CD14-positive monocyte (primary cell): ENCODE data around the gene C17orf67. TPM values are rescaled to one million over a fixed set of nuclear protein-coding genes. Genes with fewer than 3 reads are reported as not detected.

Experiments used
- DNase-seq, 3 donors: peaks; one replicate each; pipeline ENCODE4 v3.0.0-alpha.2; 2011 to 2022
- H2AFZ ChIP-seq: 2 replicates; pipeline ENCODE4 v1.6.0; 2012; ENCODE audit warnings: mild to moderate bottlenecking, low read depth, low read length, inconsistent platforms; ENCODE audit not compliant: insufficient read depth, poor library complexity, severe bottlenecking
- H3K27ac ChIP-seq, 2 donors: 1 replicate in 1 of 2; 2 replicates in 1 of 2; pipeline ENCODE4 v1.5.1; 2012 to 2013; ENCODE audit warnings: low read length in 2 of 2, control low read depth in 1 of 2, inconsistent platforms in 1 of 2, low read depth in 1 of 2, mild to moderate bottlenecking in 1 of 2
- H3K27me3 ChIP-seq, 2 donors: one replicate each; pipeline versions ENCODE4 v1.6.0 to v1.6.1; 2011 to 2013; ENCODE audit warnings: low read length in 2 of 2; ENCODE audit not compliant: control insufficient read depth in 2 of 2, insufficient read depth in 2 of 2
- H3K36me3 ChIP-seq, 2 donors: replicated peaks in 1 of 2; 1 replicate in 1 of 2; 2 replicates in 1 of 2; pipeline versions ENCODE4 v1.5.1 to v1.6.1; 2012 to 2013; ENCODE audit warnings: low read length in 2 of 2, control low read depth in 1 of 2, inconsistent platforms in 1 of 2, mild to moderate bottlenecking in 1 of 2; ENCODE audit not compliant: insufficient read depth in 2 of 2, control insufficient read depth in 1 of 2
- H3K4me1 ChIP-seq, 2 donors: 1 replicate in 1 of 2; 2 replicates in 1 of 2; pipeline versions ENCODE4 v1.5.1 to v1.6.1; 2012 to 2013; ENCODE audit warnings: low read length in 2 of 2, control low read depth in 1 of 2, inconsistent platforms in 1 of 2, mild to moderate bottlenecking in 1 of 2, moderate library complexity in 1 of 2; ENCODE audit not compliant: insufficient read depth in 2 of 2, control insufficient read depth in 1 of 2
- H3K4me2 ChIP-seq: replicated peaks from 2 replicates; pipeline ENCODE3; 2012; ENCODE audit warnings: low read length, moderate library complexity, mild to moderate bottlenecking; ENCODE audit not compliant: poor library complexity, severe bottlenecking; ENCODE audit errors: extremely low read depth
- H3K4me3 ChIP-seq, 3 experiments: fragments of 200-600 bp in 1 of 3; sonication (generic) in 1 of 3; replicated peaks in 1 of 3; 1 replicate in 2 of 3; 2 replicates in 1 of 3; pipeline ENCODE4 v1.5.1; 2011 to 2013; ENCODE audit warnings: low read length in 3 of 3, mild to moderate bottlenecking in 3 of 3, control low read depth in 2 of 3, low read depth in 2 of 3, inconsistent platforms in 1 of 3, moderate library complexity in 1 of 3
- H3K79me2 ChIP-seq: 2 replicates; pipeline ENCODE4 v1.6.0; 2012; ENCODE audit warnings: mild to moderate bottlenecking, control low read depth, inconsistent platforms, low read length, moderate library complexity; ENCODE audit not compliant: insufficient read depth
- H3K9ac ChIP-seq: 2 replicates; pipeline ENCODE4 v1.6.0; 2017; ENCODE audit warnings: low read length, mild to moderate bottlenecking; ENCODE audit not compliant: insufficient read depth, poor library complexity, severe bottlenecking
- H3K9me3 ChIP-seq, 2 donors: replicated peaks in 1 of 2; 1 replicate in 1 of 2; 2 replicates in 1 of 2; pipeline versions ENCODE4 v1.5.1 to v1.6.1; 2012 to 2013; ENCODE audit warnings: low read length in 2 of 2, control low read depth in 1 of 2; ENCODE audit not compliant: control insufficient read depth in 1 of 2, insufficient read depth in 1 of 2
- H4K20me1 ChIP-seq: 2 replicates; pipeline ENCODE4 v1.6.0; 2012; ENCODE audit warnings: mild to moderate bottlenecking, low read length, control low read depth, moderate library complexity; ENCODE audit not compliant: insufficient read depth
- H3K27ac Mint-ChIP-seq, 7 donors: one replicate each; pipeline ENCODE4 v1.8.0; 2020; ENCODE audit warnings: mild to moderate bottlenecking in 7 of 7, mixed read lengths in 7 of 7, moderate library complexity in 6 of 7, inconsistent platforms in 2 of 7
- H3K27me3 Mint-ChIP-seq, 3 donors: one replicate each; pipeline ENCODE4 v1.8.0; 2021 to 2022; ENCODE audit warnings: low read depth in 3 of 3, mild to moderate bottlenecking in 3 of 3, mixed read lengths in 3 of 3, moderate library complexity in 3 of 3, inconsistent platforms in 1 of 3
- H3K36me3 Mint-ChIP-seq, 2 donors: one replicate each; pipeline ENCODE4 v1.8.0; 2020; ENCODE audit warnings: mixed read lengths in 2 of 2, inconsistent platforms in 1 of 2, mild to moderate bottlenecking in 1 of 2
- H3K4me1 Mint-ChIP-seq: one replicate; pipeline ENCODE4 v1.8.0; 2020; ENCODE audit warnings: mild to moderate bottlenecking, mixed read lengths
- H3K4me3 Mint-ChIP-seq, 2 donors: one replicate each; pipeline ENCODE4 v1.8.0; 2020; ENCODE audit warnings: mild to moderate bottlenecking in 2 of 2, mixed read lengths in 2 of 2, moderate library complexity in 1 of 2
- H3K9me3 Mint-ChIP-seq, 7 donors: one replicate each; pipeline ENCODE4 v1.8.0; 2020 to 2022; ENCODE audit warnings: mixed read lengths in 7 of 7, mild to moderate bottlenecking in 6 of 7, moderate library complexity in 6 of 7, inconsistent platforms in 2 of 7
- WGBS: methylation state at CpG from one replicate; pipeline ENCODE4 v1.1.5; 2013; ENCODE audit warnings: missing lambda C conversion rate; ENCODE audit not compliant: insufficient coverage; 5-methylcytosine and 5-hydroxymethylcytosine counted together
- intact Hi-C, 2 donors: fragments of 100-400 bp; cut with micrococcal nuclease; formaldehyde crosslinking; loops; one replicate each; pipeline versions ENCODE4 v1.15.0 to v1.15.1; 2023
- polyA plus RNA-seq, 3 donors: library from polyadenylated mRNA; depleted of rRNA in 1 of 3; unstranded in 2 of 3; stranded (reverse) in 1 of 3; fragments of 300-500 nt in 2 of 3; fragments of >200 nt in 1 of 3; fragmentation: Illumina TruSeq in 2 of 3; gene quantifications; 1 replicate in 2 of 3; 2 replicates in 1 of 3; pipeline ENCODE4 v1.2.3, GENCODE V29; 2012 to 2021
- TF ChIP-seq, protein P1 (sequence below): fragments of 200-600 bp; IDR thresholded peaks from one replicate; pipeline ENCODE4 v1.8.0; 2022; ENCODE audit warnings: antibody characterized with exemption, mild to moderate bottlenecking

The C17orf67 gene
- polyA plus RNA-seq, 3 donors: 0.56 to 0.57 (median 0.56) TPM

DNA sequence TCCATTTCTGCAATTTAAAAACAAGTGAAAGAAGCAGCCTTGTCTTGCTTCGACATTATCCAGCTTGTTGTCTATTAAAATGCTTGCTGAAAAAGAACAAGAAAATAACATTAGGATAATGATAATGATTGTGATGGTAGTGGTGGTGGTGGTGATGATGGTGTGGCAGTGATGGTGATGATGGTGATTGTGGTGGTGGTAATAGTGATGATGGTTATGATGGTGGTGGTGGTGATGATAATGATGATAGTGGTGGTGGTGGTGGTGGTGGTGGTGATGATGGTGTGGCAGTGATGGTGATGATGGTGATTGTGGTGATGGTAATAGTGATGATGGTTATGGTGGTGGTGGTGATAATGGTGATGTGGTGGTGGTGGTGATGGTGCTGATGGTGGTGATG is 41.5 kb downstream of the C17orf67 start:
- DNase-seq: no peak
- H3K27me3 ChIP-seq: no peaks in the 10 kb centered on the region
- no peak overlapping the region for H3K27ac ChIP-seq
- no peaks in the 10 kb centered on the region for H3K9me3 ChIP-seq
- no peak overlapping the region for H3K4me2 ChIP-seq
- TF ChIP-seq, protein P1, sequence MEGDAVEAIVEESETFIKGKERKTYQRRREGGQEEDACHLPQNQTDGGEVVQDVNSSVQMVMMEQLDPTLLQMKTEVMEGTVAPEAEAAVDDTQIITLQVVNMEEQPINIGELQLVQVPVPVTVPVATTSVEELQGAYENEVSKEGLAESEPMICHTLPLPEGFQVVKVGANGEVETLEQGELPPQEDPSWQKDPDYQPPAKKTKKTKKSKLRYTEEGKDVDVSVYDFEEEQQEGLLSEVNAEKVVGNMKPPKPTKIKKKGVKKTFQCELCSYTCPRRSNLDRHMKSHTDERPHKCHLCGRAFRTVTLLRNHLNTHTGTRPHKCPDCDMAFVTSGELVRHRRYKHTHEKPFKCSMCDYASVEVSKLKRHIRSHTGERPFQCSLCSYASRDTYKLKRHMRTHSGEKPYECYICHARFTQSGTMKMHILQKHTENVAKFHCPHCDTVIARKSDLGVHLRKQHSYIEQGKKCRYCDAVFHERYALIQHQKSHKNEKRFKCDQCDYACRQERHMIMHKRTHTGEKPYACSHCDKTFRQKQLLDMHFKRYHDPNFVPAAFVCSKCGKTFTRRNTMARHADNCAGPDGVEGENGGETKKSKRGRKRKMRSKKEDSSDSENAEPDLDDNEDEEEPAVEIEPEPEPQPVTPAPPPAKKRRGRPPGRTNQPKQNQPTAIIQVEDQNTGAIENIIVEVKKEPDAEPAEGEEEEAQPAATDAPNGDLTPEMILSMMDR: no peak
- H3K4me3 Mint-ChIP-seq: no peak overlapping the region
- H3K36me3 ChIP-seq: no peaks in the 10 kb centered on the region
- H3K4me1 ChIP-seq: peaks cover 23 to 26% of the 10 kb centered on the region in 2 donors
- H3K9ac ChIP-seq: no peak overlapping the region
- no peaks in the 10 kb centered on the region for H3K36me3 Mint-ChIP-seq
- H2AFZ ChIP-seq: no peak overlapping the region
- 91% methylated on average over 1 of the region's 1 CpG for WGBS
- H3K79me2 ChIP-seq: no peaks in the 10 kb centered on the region
- intact Hi-C loops: no loop called here
- peak overlapping the region in 2 of 7 donors; percentile 0 to 6 for H3K27ac Mint-ChIP-seq
- peaks cover 23% of the 10 kb centered on the region for H3K4me1 Mint-ChIP-seq
- peaks cover 0 to 7% (median 0%) of the 10 kb centered on the region in 7 donors for H3K9me3 Mint-ChIP-seq
- H3K4me3 ChIP-seq: no peak overlapping the region
- H4K20me1 ChIP-seq: no peaks in the 10 kb centered on the region
- peaks cover 2 to 7% (median 4%) of the 10 kb centered on the region in 3 donors for H3K27me3 Mint-ChIP-seq

DNA sequence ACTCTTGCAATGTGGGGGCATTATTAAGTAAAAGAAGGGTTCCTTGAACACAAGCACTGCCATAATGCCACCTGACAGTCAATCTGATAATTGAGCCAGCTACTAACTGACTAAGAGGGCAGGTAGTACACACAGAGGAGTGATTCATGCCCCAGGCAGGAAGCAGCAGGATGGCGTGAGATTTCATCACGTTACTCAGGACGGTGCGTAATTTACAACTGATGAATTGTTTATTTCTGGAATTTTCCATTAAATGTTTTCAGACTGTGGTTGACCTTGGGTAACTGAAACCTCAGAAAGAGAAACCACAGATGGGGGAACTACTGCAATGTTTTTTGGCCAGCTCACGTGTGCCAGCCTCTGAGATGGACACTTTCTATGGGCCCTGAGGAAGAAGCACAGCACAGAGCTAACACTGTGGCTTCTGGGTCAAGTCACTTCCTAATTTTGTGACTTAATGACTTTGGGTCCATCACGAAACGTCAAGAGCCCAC is 46.7 kb downstream of the C17orf67 start:
- Mint-ChIP-seq H3K27me3 (peaks cover 2 to 7% (median 7%) of the 10 kb centered on the region in 3 donors), H3K4me1 (peaks cover 28% of the 10 kb centered on the region), H3K36me3 (no peaks in the 10 kb centered on the region), H3K27ac (peak overlapping the region; percentile 85 to 94 (median 91)), H3K4me3 (peak overlapping the region in 1 of 2 donors; percentile 65), H3K9me3 (peaks cover 0 to 1% (median 0%) of the 10 kb centered on the region in 7 donors)
- Histone ChIP-seq H3K79me2 (no peaks in the 10 kb centered on the region), H3K27me3 (no peaks in the 10 kb centered on the region), H3K4me3 (no peak overlapping the region), H3K27ac (peak overlapping the region; percentile 8 to 58), H4K20me1 (no peaks in the 10 kb centered on the region), H3K36me3 (no peaks in the 10 kb centered on the region), H3K4me1 (peaks cover 19 to 24% of the 10 kb centered on the region in 2 donors), H3K4me2 (peak overlapping the region; percentile 44), H2AFZ (no peak overlapping the region), H3K9ac (no peak overlapping the region), H3K9me3 (no peaks in the 10 kb centered on the region)
- 0% methylated on average over 5 of the region's 7 CpGs for WGBS
- TF ChIP-seq, protein P1: no peak
- intact Hi-C loops: no loop called here
- peak; percentile 93 to 98 (median 98) for DNase-seq
